Adipose tissue (tissue), 3 donors: Measurements from ENCODE around the gene PRUNE2. TPM values are rescaled to one million over a fixed set of nuclear protein-coding genes. Genes with fewer than 3 reads are reported as not detected.
"Not testable (repeated sequence)": the region's sequence is repeated elsewhere in the genome, so short reads cannot be mapped to it uniquely, and the experiment has no call there.

Experiments
- H3K27ac ChIP-seq: one replicate; pipeline ENCODE4 v1.5.1; 2013; ENCODE audit warnings: low read depth, low read length
- WGBS, 3 donors: extraction: QIAGEN DNeasy Blood & Tissue Kit; methylation state at CpG; one replicate each; pipeline ENCODE4 v1.1.7; 2013; 5-methylcytosine and 5-hydroxymethylcytosine counted together
- polyA plus RNA-seq, 3 donors: library from polyadenylated mRNA; stranded (reverse); fragments of 200-250 nt; gene quantifications; one replicate each; pipeline ENCODE4 v1.2.3, GENCODE V29; 2013
- donor health status: healthy with polysubstance abuse.
- donor health status: Bipolar disorder and iron deficiency.
- donor health status: healthy.

Gene PRUNE2
- polyA plus RNA-seq, 3 donors, result 1.4 to 6.6 (median 3.5) TPM

DNA sequence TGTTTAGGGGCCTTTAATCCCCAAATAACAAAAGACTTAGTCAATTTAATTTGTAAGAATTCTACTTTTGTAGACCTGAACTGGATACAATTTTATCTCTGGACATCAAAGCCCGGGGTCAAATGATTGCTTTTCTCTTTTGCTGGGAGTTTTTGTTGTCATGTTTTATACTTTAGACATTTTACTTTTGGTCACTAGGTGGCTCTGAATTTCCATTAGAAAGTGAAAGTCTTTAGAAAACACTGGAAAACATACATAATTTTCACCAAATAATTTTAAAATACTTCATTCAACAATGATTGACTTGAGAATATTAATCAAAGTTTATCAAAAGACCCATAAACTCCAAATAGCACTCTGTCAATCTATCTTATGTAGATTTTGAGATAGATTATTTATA lies 144.5 kb downstream of the PRUNE2 start:
- 9 to 18% (median 11%) methylated on average over 1 of the region's 1 CpG for WGBS, 3 donors
- no peak overlapping the region for H3K27ac ChIP-seq

DNA sequence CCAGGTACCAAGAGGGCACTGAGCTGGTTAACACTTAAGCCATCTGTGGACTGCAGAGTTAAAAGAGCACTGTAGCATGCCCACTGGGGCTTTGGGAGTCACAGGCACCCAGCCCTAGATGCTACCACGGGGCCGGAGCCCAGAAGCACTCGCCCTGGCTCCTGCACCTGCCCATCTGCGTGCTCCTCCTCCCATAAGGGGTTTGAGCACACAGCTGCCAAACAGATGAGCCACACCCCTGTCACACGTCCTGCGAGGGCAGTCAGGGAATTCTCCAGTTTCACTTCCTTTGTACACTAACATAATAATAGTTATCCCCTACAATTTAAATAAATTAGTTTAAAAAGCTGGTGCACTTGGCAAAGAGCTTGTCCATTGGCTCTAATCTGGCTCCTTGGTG lies 146.2 kb downstream of the PRUNE2 start:
- no peak overlapping the region for H3K27ac ChIP-seq
- WGBS, 3 donors, result 47 to 49% (median 48%) methylated on average over 6 of the region's 6 CpGs

DNA sequence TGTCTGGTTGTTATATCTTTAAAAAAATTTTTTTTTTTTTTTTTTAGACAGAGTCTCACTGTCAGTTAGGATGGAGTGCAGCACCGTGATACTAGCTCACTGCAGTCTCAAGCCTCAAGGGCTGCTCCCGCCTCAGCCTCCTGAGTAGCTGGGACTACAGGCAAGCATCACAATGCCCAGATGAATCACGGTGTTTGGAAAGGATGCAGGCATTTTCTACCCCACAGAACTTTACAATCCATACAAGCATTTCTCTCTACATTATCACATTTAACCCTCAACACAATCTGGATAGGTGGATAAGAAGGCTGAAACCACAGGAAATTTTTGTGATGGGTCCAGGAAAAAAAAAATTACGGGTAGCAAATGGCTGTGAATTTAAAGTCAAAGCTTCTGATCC lies 147.4 kb downstream of the PRUNE2 start:
- 58 to 73% (median 63%) methylated on average over 4 of the region's 4 CpGs for WGBS, 3 donors
- H3K27ac ChIP-seq, result no peak overlapping the region

DNA sequence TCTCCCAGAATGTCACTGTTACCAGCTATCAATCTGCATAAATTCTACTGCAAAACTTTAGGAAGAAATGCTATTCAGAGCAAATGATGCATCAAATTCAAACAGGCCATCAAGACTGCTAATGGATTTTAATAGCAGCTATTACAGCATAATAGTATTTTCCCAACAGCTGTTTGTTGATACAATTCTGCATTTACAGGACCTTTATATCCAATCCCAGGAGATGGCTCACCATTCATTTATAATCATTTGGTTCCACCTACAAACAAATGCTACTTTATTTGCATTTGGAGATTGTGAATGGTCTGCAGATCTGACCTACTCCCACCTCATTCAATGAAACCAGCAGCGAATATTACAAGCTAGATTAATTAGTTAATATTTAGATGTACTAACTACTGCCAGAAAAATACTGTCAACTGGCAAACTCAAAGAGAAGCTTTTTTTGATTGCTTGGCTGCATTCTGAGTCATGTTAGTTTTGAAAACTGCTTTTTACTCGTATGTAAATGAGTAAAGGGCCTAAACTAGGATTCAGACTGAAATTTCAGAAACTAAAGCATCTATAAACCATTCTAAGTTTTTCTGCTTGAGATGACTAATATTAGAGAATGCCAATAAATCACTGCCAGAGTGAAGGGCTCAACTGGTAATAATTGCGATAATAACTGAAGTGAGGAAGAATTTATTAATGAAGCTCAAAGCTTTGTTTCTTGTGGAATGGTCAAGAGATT lies 148.8 kb downstream of the PRUNE2 start:
- 72 to 91% (median 86%) methylated on average over 3 of the region's 3 CpGs for WGBS, 3 donors
- H3K27ac ChIP-seq, result no peak overlapping the region

DNA sequence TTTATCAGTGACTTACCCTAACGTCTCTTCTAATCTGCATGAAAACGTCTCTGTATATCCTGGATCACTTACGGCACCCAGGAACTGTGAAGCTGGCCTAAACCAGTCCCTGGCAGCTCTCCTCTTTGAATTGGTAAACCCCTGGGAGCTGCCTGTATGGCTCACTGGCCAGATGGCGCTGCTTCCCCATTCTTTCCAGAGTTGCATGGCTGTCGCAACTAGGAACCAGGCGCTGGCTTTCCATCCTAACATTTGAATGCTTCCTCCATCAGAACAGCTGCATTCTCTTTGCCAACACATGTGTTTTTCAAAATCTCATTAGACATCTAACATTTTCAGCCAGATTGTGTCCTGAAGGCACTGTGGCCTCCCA lies 149.7 kb downstream of the PRUNE2 start:
- 35 to 63% (median 60%) methylated on average over 6 of the region's 6 CpGs for WGBS, 3 donors

DNA sequence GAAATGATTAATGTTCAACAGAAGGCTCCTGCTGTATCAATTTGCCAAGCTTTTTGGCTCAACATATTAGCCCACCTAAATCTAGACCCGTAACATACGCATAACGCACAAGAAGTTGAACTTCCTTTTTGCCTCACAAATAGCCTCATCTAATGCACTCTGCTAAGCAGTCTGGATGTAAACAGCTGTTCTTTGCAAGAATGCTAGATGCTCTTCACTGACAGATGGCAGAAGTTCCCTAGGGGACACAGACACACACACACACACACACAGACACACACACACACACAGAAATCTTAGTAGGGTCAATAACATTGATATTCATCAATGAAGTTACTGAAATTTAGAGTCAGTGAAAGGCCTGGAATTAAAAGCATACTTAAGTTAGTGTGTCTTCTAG lies 154.9 kb downstream of the PRUNE2 start:
- no peak overlapping the region for H3K27ac ChIP-seq
- WGBS, 3 donors, result 83 to 88% (median 87%) methylated on average over 3 of the region's 3 CpGs

More for the DNA sequence above, 149.7 kb downstream of the PRUNE2 start:
- no peak overlapping the region for H3K27ac ChIP-seq

DNA sequence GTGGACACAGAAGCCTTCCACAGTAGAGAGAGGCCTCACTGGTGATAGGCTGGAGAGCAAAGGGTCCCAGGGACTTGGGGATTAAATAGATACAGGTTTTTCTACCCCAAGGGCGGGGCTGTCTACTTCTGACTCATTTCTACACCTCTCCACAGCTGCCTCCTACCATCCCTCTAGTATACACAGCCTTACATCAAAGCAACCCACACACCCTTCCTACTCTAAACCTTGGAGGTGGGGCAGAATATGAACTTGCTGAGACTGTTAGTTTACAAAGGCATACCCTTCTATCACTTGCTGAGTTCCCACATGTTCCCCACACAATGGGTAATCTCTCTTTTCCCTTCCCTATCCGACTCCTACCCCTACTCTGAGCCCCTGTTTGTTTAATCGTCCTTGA lies 161.6 kb downstream of the PRUNE2 start:
- 64 to 78% (median 76%) methylated on average over 3 of the region's 3 CpGs for WGBS, 3 donors
- H3K27ac ChIP-seq, result no peak overlapping the region

DNA sequence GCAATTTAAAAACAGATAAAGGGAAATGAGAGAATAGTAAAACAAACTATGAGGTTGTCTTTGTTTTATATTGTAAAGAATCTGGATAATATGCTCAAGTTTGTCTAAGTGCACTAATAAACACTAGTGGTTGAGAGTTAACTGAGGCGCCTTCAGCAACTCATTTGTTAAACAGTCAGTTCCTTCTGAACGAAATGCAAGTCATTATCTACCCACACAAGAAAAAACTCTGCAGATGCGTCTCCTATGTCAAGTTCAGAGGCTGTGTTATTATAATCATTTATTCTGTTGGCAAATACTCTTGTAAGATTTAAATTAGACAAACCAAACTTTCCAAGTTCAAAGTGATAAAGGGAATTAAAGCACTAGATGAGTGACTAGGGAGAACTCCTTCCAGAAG lies 162.0 kb downstream of the PRUNE2 start:
- WGBS, 3 donors, result 15 to 48% (median 43%) methylated on average over 3 of the region's 3 CpGs
- H3K27ac ChIP-seq, result no peak overlapping the region

DNA sequence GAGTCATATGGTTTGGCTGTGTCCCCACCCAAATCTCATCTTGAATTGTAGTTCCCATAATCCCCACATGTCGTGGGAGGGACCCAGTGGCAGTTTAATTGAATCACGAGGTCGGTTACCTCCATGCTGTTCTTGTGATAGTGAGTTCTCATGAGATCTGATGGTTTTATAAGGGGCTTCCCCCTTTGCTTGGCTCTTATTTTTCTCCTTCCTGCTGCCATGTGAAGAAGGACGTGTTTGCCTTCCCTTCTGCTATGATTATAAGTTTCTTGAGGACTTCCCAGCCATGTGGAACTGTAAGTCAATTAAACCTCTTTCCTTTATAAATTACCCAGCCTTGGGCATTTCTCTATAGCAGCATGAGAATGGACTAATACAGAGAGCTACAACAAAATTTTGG lies 163.0 kb downstream of the PRUNE2 start:
- H3K27ac ChIP-seq, result not testable (repeated sequence)
- 75 to 91% (median 82%) methylated on average over 4 of the region's 4 CpGs for WGBS, 3 donors

DNA sequence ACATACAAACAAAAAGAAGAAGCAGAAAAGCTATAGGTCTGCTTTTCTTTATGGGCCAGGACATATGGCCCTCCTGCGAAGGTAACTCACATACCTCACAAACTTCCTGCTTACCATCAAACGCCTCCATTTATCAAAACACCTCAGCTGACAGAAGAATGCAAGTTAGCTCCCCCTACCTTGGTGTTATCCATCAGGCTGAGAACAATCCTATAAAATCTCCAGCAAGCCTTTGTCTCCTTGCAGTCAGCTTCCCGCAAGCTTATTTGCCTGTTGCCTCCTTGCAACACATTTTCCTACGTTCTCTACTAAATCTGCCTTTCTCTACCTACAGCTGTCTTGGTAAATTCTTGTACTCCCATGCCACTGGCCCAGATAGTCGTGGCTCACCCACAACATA lies 164.4 kb downstream of the PRUNE2 start:
- 74 to 84% (median 78%) methylated on average over 5 of the region's 5 CpGs for WGBS, 3 donors
- no peak overlapping the region for H3K27ac ChIP-seq

DNA sequence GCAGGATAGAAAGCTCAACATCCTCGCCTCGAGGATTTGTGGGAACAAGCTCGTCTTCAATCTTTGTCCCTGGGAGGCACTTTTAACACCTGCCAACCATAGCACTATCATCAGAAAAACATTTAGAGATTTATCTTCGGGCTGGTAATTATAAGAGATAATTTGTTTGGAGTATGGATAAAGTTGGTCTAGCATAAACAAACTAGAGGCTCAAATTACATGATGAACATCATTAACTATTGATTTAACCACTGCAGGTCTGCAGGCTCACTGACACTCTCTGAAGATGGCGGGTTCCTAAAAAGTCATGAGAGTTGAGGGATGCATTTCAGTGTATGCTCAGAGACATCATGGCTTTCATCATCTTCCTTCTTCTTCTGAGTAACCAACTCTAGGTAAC lies 167.5 kb downstream of the PRUNE2 start:
- WGBS, 3 donors, result 67 to 71% (median 71%) methylated on average over 5 of the region's 5 CpGs
- H3K27ac ChIP-seq, result no peak overlapping the region

DNA sequence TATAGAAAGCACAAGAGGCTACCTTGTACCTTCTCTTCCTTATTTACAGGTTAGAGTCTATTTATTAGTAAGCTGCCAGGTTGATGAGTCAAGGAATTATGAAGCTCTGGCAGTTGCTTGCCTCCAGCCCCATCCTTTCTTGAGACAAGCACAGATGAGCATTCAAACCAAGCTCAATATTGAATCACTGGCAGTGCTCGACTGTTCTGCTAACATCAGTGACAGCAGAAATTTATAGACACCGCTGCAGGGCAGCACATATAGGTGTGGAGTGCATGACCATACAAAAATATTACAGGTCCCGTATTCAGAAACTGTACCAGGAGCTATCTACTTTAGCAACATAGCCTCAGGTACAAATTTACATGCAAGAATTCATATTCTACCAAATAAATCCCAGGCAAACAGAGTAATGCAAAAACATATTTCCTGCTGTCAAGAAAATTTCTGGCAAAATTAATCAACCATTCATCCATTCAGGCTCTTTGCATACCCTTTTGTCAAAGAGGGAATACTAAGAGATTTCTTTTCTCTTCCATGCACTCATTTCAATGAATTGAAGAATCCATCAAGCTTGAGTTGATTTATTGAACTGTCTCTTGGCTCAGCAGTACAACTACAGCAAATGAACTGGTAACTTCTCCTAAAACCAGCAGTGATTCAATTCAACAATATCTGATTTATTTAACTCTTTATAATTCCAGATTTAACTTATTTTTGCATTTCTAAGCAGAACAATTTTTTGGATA lies 168.6 kb downstream of the PRUNE2 start:
- WGBS, 3 donors, result 66 to 85% (median 81%) methylated on average over 3 of the region's 3 CpGs
- H3K27ac ChIP-seq, result no peak overlapping the region

DNA sequence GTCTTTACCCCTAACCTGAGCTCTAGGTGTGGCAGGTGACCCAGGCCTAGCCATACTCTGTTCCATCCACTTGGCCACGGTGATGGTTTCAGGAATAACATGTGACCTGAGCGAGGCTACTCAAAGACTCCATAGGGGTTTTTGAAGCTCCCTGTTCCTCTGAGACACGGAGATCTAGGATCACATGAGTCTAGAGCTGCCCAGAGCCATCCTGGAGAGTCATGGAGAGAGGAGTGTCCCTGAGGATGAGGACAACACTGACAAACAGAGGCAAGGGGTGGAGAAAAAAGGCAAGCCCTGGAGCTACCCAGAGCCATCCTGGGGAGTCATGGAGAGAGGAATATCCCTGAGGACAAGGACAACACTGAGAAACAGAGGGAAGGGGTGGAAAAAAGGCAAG lies 171.2 kb downstream of the PRUNE2 start:
- 84 to 94% (median 90%) methylated on average over 3 of the region's 3 CpGs for WGBS, 3 donors
- H3K27ac ChIP-seq, result no peak overlapping the region

DNA sequence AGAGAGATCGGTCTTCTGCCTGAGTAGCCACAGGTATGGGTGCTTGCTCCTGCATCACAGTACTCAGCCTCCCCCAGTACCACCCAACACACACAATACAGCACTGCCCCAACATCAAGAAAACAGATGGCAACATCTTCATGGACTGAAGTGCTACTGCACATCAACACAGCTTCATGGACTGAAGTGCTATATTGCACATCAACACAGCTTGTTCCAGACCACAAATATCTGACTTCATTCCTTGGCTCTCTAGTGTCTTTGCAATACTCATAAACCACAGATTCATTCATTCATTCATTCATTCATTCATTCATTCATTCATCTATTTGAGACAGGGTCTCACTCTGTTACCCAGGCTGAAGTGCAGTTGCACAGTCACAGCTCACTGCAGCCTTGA lies 172.8 kb downstream of the PRUNE2 start:
- 95 to 100% (median 98%) methylated on average over 1 of the region's 1 CpG for WGBS, 3 donors
- H3K27ac ChIP-seq, result no peak overlapping the region

DNA sequence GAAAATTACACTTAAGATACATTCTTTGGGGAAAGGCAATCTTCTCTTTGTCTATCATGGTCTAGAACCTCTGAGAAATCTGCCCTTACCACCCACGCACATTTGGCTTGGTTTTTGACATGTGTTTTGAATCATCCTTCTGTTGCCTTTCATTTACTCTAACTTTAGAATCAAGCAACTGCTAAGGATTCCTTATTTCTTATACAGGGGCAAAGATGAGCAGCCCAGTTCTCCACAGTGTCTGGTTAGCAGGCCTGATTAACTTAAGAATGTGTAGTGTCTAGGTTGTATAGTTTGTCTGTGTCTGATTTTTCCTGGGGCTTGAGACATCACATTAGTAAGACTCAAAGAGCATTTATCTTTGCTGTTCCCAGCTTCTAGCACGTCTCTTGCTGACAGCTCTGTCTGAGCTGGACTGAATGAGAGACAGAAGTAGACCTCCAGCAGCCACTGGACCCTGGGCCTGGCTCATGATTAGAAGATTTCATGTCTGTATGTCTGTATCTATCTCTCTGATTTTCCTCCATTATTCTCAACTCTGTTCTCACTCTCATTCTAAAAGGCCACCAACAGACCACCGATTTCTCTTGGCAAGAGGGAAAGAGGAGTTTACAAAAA lies 173.5 kb downstream of the PRUNE2 start:
- 33 to 78% (median 72%) methylated on average over 3 of the region's 3 CpGs for WGBS, 3 donors
- H3K27ac ChIP-seq, result no peak overlapping the region

DNA sequence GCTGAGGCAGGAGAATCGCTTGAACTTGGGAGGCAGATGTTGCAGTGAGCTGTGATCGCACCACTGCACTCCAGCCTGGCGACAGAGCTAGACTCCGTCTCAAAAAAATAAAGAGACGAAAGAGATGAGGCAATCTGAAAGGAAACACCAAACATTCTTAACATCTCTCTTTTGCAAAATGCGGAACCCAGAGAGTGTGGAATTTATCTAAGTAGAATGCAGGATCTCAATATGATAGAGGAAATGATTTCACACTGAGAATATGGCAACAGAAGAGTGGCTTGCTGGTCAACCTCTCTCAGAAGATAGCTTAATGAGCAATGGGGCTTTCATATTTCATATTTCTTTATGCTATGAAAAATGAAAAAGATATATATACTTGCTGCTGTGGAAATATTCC lies 175.1 kb downstream of the PRUNE2 start:
- 70 to 93% (median 85%) methylated on average over 6 of the region's 6 CpGs for WGBS, 3 donors
- no peak overlapping the region for H3K27ac ChIP-seq

DNA sequence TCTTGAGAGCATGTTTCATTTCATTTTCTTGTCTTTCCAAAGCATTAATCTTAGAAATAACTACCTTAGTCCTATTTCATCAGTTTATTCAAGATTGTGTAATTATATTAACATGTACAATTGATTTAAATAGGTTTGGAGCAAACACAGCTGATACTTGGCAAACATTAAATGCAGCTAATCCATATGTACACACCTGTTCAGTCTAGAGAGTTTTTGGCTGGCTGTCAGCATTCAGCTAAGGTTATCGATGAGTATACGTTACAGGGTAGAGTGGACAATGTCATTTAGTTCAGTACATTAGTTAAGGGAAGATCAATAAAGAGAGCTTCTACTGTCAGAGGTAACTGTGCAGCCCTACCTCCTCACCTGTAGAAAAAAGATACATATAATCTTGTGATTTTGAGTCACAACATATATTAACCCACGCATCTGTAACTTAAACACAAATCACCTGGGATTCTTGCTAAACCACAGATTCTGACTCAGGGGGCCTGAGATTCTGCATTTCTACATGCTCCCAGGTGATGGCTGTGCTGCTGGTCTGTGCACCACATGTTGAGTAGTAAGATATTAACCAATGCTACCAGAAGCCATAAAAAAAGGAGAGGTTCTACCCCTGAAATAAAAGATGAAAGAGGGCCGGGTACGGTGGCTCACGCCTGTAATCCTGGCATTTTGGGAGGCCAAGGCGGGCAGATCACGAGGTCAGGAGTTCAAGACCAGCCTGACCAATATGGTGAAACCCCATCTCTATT lies 175.8 kb downstream of the PRUNE2 start:
- WGBS, 3 donors, result 68 to 93% (median 89%) methylated on average over 8 of the region's 8 CpGs
- no peak overlapping the region for H3K27ac ChIP-seq

DNA sequence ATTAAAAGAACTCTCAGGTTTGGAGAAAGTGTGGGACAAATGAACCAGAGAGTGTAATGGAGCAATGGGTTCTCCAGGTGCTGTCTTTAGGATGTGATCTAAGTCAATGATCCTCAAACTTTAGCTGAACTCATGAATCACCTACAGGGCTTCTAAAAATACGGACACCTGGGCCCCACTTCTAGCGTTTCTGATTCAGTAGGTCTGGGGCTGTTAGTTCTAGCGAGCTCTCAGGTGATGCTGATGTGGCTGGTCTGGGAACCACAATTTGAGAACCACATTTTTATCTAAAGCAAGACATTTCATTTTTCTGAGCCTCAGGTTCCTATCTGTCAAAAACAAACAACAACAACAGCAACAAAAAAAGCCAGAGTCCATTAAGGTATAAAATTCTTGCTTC lies 176.8 kb downstream of the PRUNE2 start:
- WGBS, 3 donors, result 85 to 94% (median 89%) methylated on average over 3 of the region's 3 CpGs
- no peak overlapping the region for H3K27ac ChIP-seq

DNA sequence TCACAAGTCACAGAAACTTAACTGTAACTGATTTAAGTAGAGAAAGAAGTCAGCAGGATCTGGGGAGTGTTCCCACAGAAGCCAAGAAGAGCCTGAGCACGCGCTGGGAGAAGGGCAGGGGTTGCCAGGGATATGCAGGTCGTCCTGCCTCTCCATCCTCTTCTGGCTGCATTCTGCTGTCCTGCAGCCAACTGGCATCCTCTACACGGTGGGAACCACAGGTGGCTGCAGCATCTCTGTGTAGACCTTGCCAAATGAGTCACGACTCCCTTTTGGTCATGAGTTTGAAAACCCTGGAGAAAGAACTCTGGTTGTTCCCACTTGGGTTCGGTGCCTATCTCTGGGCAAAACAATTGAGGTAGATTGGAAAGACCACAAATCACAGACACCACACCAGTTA lies 180.0 kb downstream of the PRUNE2 start:
- 61 to 77% (median 65%) methylated on average over 6 of the region's 6 CpGs for WGBS, 3 donors

More for the DNA sequence above, 180.0 kb downstream of the PRUNE2 start:
- no peak overlapping the region for H3K27ac ChIP-seq
